WTC11 (cell line): Measurements from ENCODE around the gene ACTN2.

Experiments used
- ATF3 ChIP-seq: sonication (generic); formaldehyde crosslinking; conservative IDR thresholded peaks from 2 replicates; pipeline ENCODE4 v1.8.1; 2022; ENCODE audit warnings: mild to moderate bottlenecking, missing genetic modification reagents
- CREM ChIP-seq: sonication (generic); formaldehyde crosslinking; IDR thresholded peaks from 2 replicates; pipeline ENCODE4 v1.8.1; 2022; ENCODE audit warnings: mild to moderate bottlenecking, missing genetic modification reagents, moderate library complexity
- CTCF ChIP-seq: fragments of 200-600 bp; IDR thresholded peaks from 2 replicates; pipeline ENCODE4 v1.8.0; 2022; ENCODE audit warnings: antibody characterized with exemption
- ZNF317 ChIP-seq: sonication (generic); formaldehyde crosslinking; IDR thresholded peaks from 2 replicates; pipeline ENCODE4 v1.8.1; 2023; ENCODE audit warnings: low read depth, mild to moderate bottlenecking, moderate library complexity, missing genetic modification reagents, borderline replicate concordance

- TF ChIP-seq CREM: no peak
- no peak for TF ChIP-seq CTCF
- TF ChIP-seq ZNF317 (CRISPR knock-in tag): no peak
- TF ChIP-seq ATF3: no peak
Observed at GRCh38 chr1:236747311-236747985, 61.1 kb downstream of the ACTN2 start.
